ENCODE data around the gene SMYD3. TPM values are rescaled to one million over a fixed set of nuclear protein-coding genes. Genes with fewer than 3 reads are reported as not detected.

The SMYD3 gene
- polyA plus RNA-seq, 1 experiment: 39.9 TPM

DNA sequence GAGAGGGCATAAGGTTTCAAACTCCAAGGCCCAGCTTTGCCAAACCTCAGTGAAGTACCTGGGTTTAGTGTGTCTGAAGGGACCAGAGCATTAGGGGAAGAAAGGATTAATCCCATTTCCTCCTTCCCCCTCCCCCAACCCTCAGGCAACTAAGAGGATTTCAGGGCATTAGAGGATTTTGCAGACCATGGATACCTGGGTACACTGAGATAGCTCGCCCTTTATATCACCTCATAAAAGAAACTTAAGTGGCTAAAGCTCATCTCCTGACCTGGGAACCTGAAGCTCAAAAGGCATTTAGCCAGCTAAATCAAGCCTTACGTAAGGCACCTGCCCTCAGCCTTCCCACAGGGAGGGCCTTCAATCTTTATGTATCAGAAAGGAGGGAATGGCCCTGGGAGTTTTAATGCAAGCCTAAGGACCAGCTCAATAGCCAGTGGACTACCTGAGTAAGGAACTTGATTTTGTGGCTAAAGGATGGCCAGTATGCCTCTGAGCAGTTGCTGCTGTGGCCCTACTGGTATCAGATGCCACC lies 26.4 kb upstream of the SMYD3 start:
- Histone ChIP-seq H3K27ac (ENCODE audit: low read depth, low read length) (no peak overlapping the region), H3K9me3 (ENCODE audit: control insufficient read depth, insufficient read depth, low read length) (peaks cover 11% of the 10 kb centered on the region), H3K4me3 (ENCODE audit: low read depth, low read length) (no peak overlapping the region), H3K27me3 (ENCODE audit: control insufficient read depth, insufficient read depth, low read length) (peaks cover 10% of the 10 kb centered on the region)
- ChIA-PET CTCF (interaction anchor here (1.5 kb wide), 1 partner anchor 157 kb away, joined by 3 read pairs; no protein-coding TSS in a partner anchor), POLR2A (no interaction called here)
- TF ChIP-seq, protein P1, sequence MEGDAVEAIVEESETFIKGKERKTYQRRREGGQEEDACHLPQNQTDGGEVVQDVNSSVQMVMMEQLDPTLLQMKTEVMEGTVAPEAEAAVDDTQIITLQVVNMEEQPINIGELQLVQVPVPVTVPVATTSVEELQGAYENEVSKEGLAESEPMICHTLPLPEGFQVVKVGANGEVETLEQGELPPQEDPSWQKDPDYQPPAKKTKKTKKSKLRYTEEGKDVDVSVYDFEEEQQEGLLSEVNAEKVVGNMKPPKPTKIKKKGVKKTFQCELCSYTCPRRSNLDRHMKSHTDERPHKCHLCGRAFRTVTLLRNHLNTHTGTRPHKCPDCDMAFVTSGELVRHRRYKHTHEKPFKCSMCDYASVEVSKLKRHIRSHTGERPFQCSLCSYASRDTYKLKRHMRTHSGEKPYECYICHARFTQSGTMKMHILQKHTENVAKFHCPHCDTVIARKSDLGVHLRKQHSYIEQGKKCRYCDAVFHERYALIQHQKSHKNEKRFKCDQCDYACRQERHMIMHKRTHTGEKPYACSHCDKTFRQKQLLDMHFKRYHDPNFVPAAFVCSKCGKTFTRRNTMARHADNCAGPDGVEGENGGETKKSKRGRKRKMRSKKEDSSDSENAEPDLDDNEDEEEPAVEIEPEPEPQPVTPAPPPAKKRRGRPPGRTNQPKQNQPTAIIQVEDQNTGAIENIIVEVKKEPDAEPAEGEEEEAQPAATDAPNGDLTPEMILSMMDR (IDR thresholded peaks at IDR 0.05; ENCODE audit: low read depth, low read length): no peak
- DNase-seq (ENCODE audit: low read depth, low spot score): no peak

DNA sequence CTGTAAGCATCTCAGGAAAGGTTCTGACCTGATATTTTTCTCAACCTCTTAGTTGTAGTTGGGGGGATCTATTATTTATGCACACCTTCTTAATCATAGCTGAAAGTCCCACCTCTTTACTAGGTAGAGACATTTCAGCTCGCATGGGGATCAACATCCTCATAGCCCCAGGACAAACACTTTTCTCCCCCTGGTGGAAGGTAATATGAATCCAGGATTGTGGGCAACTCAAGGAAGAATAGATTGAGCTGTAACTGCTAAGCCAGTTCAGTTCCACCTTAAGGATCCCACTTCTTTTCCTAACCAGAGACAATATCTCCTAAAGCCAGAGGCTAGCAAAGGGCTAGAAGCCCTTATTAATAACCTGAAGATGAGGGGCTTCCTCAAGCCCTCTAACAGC lies 25.4 kb upstream of the SMYD3 start:
- POLR2A ChIA-PET: no interaction called here
- TF ChIP-seq, protein P1 (IDR thresholded peaks at IDR 0.05; ENCODE audit: low read depth, low read length): peak; percentile 22; the same call in 1 of the 2 replicates
- CTCF ChIA-PET: interaction anchor here (0.5 to 1.5 kb wide), 3 partner anchors 28 to 110 kb away, joined by 5 to 11 read pairs (median 5); no protein-coding TSS in a partner anchor
- no peak overlapping the region for H3K27ac ChIP-seq (ENCODE audit: low read depth, low read length)
- H3K27me3 ChIP-seq (ENCODE audit: control insufficient read depth, insufficient read depth, low read length): peaks cover 10% of the 10 kb centered on the region
- no peak for DNase-seq (ENCODE audit: low read depth, low spot score)
- H3K9me3 ChIP-seq (ENCODE audit: control insufficient read depth, insufficient read depth, low read length): peaks cover 11% of the 10 kb centered on the region
- H3K4me3 ChIP-seq (ENCODE audit: low read depth, low read length): no peak overlapping the region

DNA sequence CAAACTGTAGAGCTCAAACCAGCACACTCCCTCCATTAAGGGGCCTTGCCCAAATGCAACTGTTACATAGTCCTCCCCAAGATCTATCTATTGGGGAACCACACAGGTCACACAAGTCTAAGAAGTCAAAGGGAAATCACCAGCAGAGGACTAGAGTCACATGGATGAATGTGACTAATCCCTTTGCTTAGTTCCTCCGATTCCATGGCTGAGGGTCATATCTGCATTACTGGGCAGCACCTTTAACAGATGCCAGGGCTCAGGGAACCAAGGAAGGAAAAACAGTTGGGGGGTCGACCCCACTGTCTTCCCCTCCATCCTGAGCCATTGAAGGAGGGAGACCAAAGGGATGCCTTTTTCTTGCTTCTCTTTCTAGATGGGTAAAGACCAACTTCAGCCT lies 23.4 kb upstream of the SMYD3 start:
- ChIA-PET CTCF (no interaction called here), POLR2A (no interaction called here)
- TF ChIP-seq, protein P1 (IDR thresholded peaks at IDR 0.05; ENCODE audit: low read depth, low read length): no peak

DNA sequence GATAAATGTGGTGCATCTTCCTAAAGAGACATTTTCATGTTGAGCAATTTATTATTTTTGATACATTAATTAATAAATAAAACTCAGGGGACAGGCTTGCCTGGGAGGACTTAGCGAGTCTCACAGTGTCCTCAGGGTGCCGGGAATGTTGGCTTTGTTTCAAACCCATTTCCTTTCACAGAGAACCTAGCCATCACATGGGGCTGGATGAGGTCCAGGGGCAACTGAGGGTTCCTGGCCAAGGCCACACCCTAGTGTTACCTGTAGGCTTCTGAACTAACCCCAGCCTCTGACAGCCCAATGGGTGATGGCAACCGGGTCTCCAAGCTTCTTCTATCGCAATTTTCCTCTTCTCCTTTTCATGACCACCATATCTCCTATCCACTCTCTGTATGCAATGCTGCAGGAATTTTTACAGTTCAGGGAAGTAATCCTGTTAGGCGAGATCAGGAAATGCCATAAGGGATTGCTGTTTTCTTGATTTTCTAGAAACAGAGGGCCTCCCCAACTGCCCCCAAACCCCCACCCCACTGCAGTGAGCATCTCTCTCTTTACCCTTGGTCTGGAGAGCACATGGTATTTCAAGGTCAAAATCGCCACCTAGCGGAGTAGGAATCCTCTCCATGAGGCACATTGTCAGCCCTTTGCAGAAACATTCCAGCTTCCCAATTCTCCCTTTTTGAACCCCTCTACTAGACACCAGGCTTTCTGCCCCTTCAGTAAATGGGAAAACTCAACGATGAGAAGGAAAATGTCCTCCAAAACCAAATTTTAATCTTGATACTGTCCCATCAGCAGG lies 22.1 kb upstream of the SMYD3 start:
- CTCF ChIA-PET: no interaction called here
- no peak overlapping the region for H3K4me3 ChIP-seq (ENCODE audit: low read depth, low read length)
- DNase-seq (ENCODE audit: low read depth, low spot score): no peak
- POLR2A ChIA-PET: no interaction called here
- TF ChIP-seq, protein P1 (IDR thresholded peaks at IDR 0.05; ENCODE audit: low read depth, low read length): no peak
- no peak overlapping the region for H3K27ac ChIP-seq (ENCODE audit: low read depth, low read length)
- H3K9me3 ChIP-seq (ENCODE audit: control insufficient read depth, insufficient read depth, low read length): peaks cover 11% of the 10 kb centered on the region
- peaks cover 16% of the 10 kb centered on the region for H3K27me3 ChIP-seq (ENCODE audit: control insufficient read depth, insufficient read depth, low read length)

More for the DNA sequence above, 23.4 kb upstream of the SMYD3 start:
- Histone ChIP-seq H3K27me3 (ENCODE audit: control insufficient read depth, insufficient read depth, low read length) (peaks cover 10% of the 10 kb centered on the region), H3K4me3 (ENCODE audit: low read depth, low read length) (no peak overlapping the region), H3K27ac (ENCODE audit: low read depth, low read length) (no peak overlapping the region), H3K9me3 (ENCODE audit: control insufficient read depth, insufficient read depth, low read length) (peaks cover 11% of the 10 kb centered on the region)
- DNase-seq (ENCODE audit: low read depth, low spot score): no peak

DNA sequence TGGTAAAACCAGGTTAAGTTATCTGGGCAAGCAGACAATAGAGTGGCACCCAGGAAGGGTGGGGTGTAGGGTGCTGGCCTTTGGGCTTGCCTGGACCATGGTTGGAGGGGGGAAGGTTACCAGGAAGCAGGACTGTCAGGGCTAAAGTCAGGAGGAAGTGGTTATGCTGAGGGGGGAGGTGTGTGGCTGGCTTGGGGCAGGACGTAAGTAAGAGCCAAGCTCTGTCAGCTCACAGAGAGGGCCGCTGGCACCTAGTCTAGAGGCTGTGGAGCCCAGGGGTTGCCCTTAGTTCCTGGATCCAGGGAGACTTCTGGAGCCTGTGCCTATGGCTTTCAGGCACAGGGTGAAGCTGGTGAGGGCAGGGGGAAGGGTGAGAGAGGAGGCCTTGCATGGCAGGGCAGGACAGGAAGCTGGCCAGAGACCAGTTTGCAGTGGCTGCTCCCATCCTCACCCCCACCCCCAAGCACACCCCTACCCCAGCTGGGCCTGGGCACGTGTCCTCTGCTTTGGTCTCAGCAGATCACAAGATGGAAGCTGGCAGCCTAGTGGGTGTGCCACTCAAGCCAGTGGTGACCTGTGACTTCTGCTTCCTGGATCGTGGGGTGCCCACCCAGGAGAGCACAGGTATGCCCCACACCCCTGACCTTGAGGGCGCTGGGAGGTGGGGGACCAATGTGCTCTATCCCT lies 20.5 kb upstream of the SMYD3 start:
- H3K27me3 ChIP-seq (ENCODE audit: control insufficient read depth, insufficient read depth, low read length): peaks cover 13% of the 10 kb centered on the region
- CTCF ChIA-PET: no interaction called here
- no peak overlapping the region for H3K27ac ChIP-seq (ENCODE audit: low read depth, low read length)
- TF ChIP-seq, protein P1 (IDR thresholded peaks at IDR 0.05; ENCODE audit: low read depth, low read length): no peak
- POLR2A ChIA-PET: no interaction called here
- no peak for DNase-seq (ENCODE audit: low read depth, low spot score)
- H3K4me3 ChIP-seq (ENCODE audit: low read depth, low read length): no peak overlapping the region
- H3K9me3 ChIP-seq (ENCODE audit: control insufficient read depth, insufficient read depth, low read length): peaks cover 12% of the 10 kb centered on the region
